ENCODE measurements around the gene ELF3.
"Not testable (repeated sequence)": the region's sequence is repeated elsewhere in the genome, so short reads cannot be mapped to it uniquely, and the experiment has no call there.

DNA sequence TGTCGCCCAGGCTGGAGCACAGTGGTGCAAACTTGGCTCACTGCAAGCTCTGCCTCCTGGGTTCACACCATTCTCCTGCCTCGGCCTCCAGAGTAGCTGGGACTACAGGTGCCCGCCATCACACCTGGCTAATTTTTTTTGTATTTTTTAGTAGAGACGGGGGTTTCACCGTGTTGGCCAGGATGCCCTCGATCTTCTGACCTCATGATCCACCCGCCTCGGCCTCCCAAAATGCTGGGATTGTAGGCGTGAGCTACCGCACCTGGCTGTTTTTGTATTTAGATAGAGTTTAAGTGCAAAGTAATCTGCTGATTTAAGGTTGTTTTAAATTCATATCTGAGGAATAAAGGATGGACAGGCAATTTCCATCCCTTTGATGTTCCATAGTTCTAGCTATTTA, 48.0 kb upstream of the ELF3 start:
- TF ChIP-seq, protein P1, sequence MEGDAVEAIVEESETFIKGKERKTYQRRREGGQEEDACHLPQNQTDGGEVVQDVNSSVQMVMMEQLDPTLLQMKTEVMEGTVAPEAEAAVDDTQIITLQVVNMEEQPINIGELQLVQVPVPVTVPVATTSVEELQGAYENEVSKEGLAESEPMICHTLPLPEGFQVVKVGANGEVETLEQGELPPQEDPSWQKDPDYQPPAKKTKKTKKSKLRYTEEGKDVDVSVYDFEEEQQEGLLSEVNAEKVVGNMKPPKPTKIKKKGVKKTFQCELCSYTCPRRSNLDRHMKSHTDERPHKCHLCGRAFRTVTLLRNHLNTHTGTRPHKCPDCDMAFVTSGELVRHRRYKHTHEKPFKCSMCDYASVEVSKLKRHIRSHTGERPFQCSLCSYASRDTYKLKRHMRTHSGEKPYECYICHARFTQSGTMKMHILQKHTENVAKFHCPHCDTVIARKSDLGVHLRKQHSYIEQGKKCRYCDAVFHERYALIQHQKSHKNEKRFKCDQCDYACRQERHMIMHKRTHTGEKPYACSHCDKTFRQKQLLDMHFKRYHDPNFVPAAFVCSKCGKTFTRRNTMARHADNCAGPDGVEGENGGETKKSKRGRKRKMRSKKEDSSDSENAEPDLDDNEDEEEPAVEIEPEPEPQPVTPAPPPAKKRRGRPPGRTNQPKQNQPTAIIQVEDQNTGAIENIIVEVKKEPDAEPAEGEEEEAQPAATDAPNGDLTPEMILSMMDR (IDR thresholded peaks at IDR 0.05): not testable (repeated sequence)
- not testable (repeated sequence) for TF ChIP-seq POLR2AphosphoS5, POLR2A, EP300 (IDR thresholded peaks at IDR 0.05)
